ENCODE data around the gene BHLHE23.

Gene BHLHE23

GRCh38 chr20:63023071-63023935 lies 16.5 kb upstream of the BHLHE23 start:
- H3K79me2 ChIP-seq (ENCODE audit: low read length): no peaks in the 10 kb centered on the region
- no peak overlapping the region for H2AFZ ChIP-seq (ENCODE audit: low read length)
- H3K4me3 ChIP-seq (ENCODE audit: low read length): no peak overlapping the region
- no peaks in the 10 kb centered on the region for H3K9me2 ChIP-seq (replicated peaks; ENCODE audit: insufficient read depth, low read length)
- TF ChIP-seq EZH2 (optimal IDR thresholded peaks at IDR 0.05; ENCODE audit: low read depth, low read length) (no peak), CTCF (IDR thresholded peaks at IDR 0.05; ENCODE audit: low read length) (no peak), EZH2phosphoT487 (IDR thresholded peaks at IDR 0.05; ENCODE audit: low read length) (no peak)
- no peaks in the 10 kb centered on the region for H3K9me3 ChIP-seq (replicated peaks; ENCODE audit: insufficient read depth, low read length)
- no peaks in the 10 kb centered on the region for H4K20me1 ChIP-seq (ENCODE audit: insufficient read depth, low read length)
- H3K27me3 ChIP-seq (replicated peaks; ENCODE audit: insufficient read depth, low read length): peaks cover 92% of the 10 kb centered on the region
- no peaks in the 10 kb centered on the region for H3K4me1 ChIP-seq (ENCODE audit: low read length)
- no peak for DNase-seq
- H3K36me3 ChIP-seq (replicated peaks; ENCODE audit: insufficient read depth, low read length): no peaks in the 10 kb centered on the region
- no peak overlapping the region for H3K9ac ChIP-seq (ENCODE audit: low read length)
- H3F3A ChIP-seq (ENCODE audit: insufficient read depth, low read length): no peaks in the 10 kb centered on the region
- no peak overlapping the region for H3K27ac ChIP-seq (ENCODE audit: low read length)
- no peak overlapping the region for H3K4me2 ChIP-seq (ENCODE audit: low read depth, low read length)

GRCh38 chr20:63022501-63022900 lies 15.7 kb upstream of the BHLHE23 start:
- no peaks in the 10 kb centered on the region for H4K20me1 ChIP-seq (ENCODE audit: insufficient read depth, low read length)
- no peaks in the 10 kb centered on the region for H3F3A ChIP-seq (ENCODE audit: insufficient read depth, low read length)
- no peaks in the 10 kb centered on the region for H3K9me2 ChIP-seq (replicated peaks; ENCODE audit: insufficient read depth, low read length)
- TF ChIP-seq EZH2 (optimal IDR thresholded peaks at IDR 0.05; ENCODE audit: low read depth, low read length): no peak
- no peak for TF ChIP-seq CTCF (IDR thresholded peaks at IDR 0.05; ENCODE audit: low read length)
- no peak for TF ChIP-seq EZH2phosphoT487 (IDR thresholded peaks at IDR 0.05; ENCODE audit: low read length)
- no peaks in the 10 kb centered on the region for H3K79me2 ChIP-seq (ENCODE audit: low read length)
- H3K4me2 ChIP-seq (ENCODE audit: low read depth, low read length): no peak overlapping the region
- H3K27ac ChIP-seq (ENCODE audit: low read length): no peak overlapping the region
- DNase-seq: no peak
- H2AFZ ChIP-seq (ENCODE audit: low read length): no peak overlapping the region
- no peak overlapping the region for H3K9ac ChIP-seq (ENCODE audit: low read length)
- no peaks in the 10 kb centered on the region for H3K36me3 ChIP-seq (replicated peaks; ENCODE audit: insufficient read depth, low read length)
- H3K4me1 ChIP-seq (ENCODE audit: low read length): no peaks in the 10 kb centered on the region
- peaks cover 94% of the 10 kb centered on the region for H3K27me3 ChIP-seq (replicated peaks; ENCODE audit: insufficient read depth, low read length)
- H3K4me3 ChIP-seq (ENCODE audit: low read length): no peak overlapping the region
- no peaks in the 10 kb centered on the region for H3K9me3 ChIP-seq (replicated peaks; ENCODE audit: insufficient read depth, low read length)

GRCh38 chr20:63021356-63022321 lies 14.9 kb upstream of the BHLHE23 start:
- Histone ChIP-seq H3K79me2 (ENCODE audit: low read length) (no peaks in the 10 kb centered on the region), H4K20me1 (ENCODE audit: insufficient read depth, low read length) (no peaks in the 10 kb centered on the region), H3K9me3 (replicated peaks; ENCODE audit: insufficient read depth, low read length) (no peaks in the 10 kb centered on the region), H3K4me2 (ENCODE audit: low read depth, low read length) (no peak overlapping the region), H2AFZ (ENCODE audit: low read length) (no peak overlapping the region), H3K9me2 (replicated peaks; ENCODE audit: insufficient read depth, low read length) (no peaks in the 10 kb centered on the region), H3K4me1 (ENCODE audit: low read length) (no peaks in the 10 kb centered on the region), H3K27me3 (replicated peaks; ENCODE audit: insufficient read depth, low read length) (peaks cover 91% of the 10 kb centered on the region), H3K36me3 (replicated peaks; ENCODE audit: insufficient read depth, low read length) (no peaks in the 10 kb centered on the region), H3F3A (ENCODE audit: insufficient read depth, low read length) (no peaks in the 10 kb centered on the region), H3K4me3 (ENCODE audit: low read length) (no peak overlapping the region), H3K27ac (ENCODE audit: low read length) (no peak overlapping the region), H3K9ac (ENCODE audit: low read length) (no peak overlapping the region)
- TF ChIP-seq EZH2phosphoT487 (IDR thresholded peaks at IDR 0.05; ENCODE audit: low read length) (no peak), CTCF (IDR thresholded peaks at IDR 0.05; ENCODE audit: low read length) (no peak), EZH2 (optimal IDR thresholded peaks at IDR 0.05; ENCODE audit: low read depth, low read length) (no peak)
- DNase-seq: no peak

Measured in MM.1S (cell line).